GM19463 (cell line): ENCODE results near the gene ANXA2.
"Not testable (repeated sequence)": the region's sequence is repeated elsewhere in the genome, so short reads cannot be mapped to it uniquely, and the experiment has no call there.

ENCODE experiments used
- ATAC-seq: cut with Tn5 transposase; IDR thresholded peaks from one replicate; pipeline ENCODE4 v1.9.1; 2021; ENCODE audit warnings: mild to moderate bottlenecking, moderate library complexity; ENCODE audit not compliant: unreplicated experiment

Gene ANXA2

DNA sequence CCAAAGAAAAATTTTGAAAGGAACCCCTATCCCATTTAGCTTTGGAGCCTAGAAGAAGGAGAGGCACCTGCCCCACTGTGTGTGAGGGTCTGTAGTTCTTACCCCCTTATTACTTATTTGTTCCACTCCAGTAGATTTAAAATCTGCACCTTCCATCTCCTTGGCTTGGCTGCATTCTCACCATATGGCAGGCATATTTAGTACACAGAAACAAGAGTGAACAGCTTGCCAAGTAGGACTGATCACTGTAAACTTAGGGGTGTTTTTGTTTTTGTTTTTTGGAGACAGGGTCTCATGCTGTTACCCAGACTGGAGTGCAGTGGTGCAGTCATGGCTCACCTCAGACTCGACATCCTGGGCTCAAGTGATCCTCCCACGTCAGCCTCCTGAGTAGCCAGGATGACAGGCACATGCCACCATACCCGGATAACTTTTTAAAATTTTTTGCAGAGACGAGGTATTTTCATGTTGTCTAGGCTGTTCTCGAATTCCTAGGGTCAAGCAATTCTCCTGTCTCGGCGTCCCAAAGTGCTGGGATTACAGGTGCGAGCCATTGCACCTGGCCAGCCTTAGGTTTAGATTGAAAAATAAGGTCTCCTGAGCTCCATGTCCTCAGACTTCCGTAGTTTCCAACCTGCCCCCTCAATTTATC is 14.1 kb upstream of the ANXA2 start:
- ATAC-seq, result no peak

DNA sequence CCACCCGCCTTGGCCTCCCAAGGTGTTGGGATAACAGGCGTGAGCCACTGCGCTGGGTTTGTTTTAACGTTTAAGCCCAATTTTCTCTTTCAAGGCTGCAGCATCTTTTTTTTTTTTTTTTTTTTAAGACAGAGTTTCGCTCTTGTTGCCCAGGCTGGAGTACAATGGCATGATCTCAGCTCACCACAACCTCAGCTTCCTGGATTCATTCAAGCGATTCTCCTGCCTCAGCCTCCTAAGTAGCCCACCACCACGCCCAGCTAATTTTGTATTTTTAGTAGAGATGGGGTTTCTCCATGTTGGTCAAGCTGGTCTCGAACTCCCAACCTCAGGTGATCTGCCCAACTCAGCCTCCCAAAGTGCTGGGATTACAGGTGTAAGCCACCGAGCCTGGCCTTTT is 12.6 kb upstream of the ANXA2 start:
- not testable (repeated sequence) for ATAC-seq

DNA sequence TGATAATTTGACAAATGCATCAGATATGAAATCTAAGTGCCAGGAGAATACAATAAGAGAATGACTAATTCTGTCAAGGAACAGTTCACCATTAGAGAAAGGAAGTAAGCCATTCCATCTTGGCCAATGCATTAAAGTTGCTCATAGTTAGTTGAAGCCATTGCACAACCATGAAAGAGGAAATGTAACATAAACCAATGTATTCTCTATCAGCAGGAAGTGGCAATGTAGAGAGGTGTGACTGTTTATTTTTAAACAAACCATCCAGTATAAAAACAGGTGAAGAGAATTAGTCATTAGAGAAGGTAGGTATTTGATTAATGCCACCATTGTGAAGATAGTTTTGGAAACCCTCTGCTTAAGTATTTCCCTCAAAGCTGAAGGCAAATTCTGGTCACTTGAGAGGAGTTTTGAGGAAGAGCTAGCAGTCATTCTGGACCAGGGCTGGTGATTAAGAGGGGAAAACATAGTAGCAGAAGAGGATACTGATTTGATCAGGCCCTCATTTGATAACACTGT is 10.7 kb upstream of the ANXA2 start:
- ATAC-seq, result no peak

DNA sequence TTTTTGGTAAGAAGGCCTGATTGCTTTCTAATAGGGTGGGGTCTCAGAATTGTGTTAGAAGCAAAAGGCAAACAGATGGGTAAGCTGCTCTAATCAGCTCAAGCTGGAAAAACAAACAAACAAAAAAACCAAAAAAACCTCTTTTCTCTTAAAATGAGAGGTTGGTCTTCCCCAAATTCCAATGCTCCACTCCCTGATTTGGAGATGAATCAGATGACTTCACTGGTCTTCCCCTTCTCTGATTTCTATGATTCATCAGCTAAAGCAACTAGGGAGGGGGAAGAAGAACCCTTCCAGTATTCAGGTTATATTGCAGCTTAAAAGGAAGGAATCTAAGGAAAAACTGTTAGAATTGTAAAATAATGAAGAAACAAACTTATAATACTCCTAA is 9.6 kb upstream of the ANXA2 start:
- no peak for ATAC-seq

DNA sequence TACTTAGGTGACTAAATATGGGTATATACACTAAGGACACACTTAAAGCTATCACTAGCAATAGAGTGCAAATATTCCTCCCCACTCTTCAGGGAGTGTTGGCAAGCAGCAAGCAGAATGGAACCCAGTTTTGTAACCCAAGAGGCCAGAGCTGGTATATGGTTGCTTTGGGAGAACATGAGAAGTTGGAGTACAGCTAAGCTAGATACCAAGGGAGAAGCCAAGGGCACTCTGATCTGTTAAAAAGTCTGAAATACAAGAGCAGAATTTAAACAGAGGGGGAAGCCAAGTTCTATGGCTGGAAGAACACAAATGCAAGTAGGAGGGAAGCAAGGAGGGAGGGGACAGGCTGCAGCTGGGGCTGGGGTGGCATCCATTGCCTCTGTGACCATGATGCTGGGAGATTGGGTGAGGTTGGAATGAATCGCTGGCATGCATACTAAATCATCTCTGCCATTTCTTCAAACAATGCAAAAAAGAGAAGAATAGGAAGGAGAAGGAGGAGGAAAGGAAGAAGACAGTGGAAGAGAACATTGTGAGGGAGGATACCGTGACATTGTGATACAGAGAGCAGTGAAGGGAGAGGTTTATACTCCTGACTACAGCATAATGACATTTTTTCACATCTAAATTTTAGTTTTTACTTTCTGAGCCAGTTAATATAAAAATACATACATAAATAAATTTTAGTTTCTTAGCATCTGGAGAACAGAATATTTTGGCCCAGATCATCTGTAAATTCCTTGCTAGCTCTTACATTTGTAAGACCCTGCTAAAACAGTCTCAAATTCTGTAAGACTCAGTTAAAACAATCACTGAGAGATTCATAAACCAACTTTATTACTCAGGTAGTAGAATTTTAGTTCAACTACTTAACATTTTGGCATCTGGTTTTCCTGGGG is 9.0 kb upstream of the ANXA2 start:
- ATAC-seq, result no peak

DNA sequence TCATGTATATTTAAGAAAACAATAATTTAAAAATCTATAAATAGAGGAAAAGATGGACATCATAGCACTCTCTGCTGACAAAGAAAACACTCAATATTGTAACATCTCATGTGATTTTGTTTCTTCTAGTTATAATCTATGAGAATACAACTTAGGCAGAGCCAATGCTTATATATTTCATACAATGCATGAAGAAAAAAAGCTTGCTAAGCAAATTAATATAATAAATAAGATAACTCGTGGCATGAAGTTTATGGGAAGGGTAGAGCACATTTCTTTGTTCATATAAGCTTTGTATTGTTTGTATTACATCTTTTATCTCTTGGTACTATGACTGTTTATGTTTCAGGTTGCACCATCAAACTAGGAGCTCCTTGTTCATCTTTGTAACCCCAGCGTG is 7.6 kb upstream of the ANXA2 start:
- no peak for ATAC-seq

DNA sequence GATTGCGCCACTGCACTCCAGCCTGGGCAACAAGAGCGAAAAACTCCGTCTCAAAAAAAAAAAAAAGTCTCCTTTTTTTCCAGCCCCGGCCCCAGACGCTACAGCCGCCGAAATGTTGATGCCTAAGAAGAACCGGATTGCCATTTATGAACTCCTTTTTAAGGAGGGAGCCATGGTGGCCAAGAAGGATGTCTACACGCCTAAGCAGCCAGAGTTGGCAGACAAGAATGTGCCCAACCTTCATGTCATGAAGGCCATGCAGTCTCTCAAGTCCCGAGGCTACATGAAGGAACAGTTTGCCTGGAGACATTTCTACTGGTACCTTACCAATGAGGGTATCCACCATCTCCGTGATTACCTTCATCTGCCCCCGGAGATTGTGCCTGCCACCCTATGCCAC is 6.6 kb upstream of the ANXA2 start:
- not testable (repeated sequence) for ATAC-seq

DNA sequence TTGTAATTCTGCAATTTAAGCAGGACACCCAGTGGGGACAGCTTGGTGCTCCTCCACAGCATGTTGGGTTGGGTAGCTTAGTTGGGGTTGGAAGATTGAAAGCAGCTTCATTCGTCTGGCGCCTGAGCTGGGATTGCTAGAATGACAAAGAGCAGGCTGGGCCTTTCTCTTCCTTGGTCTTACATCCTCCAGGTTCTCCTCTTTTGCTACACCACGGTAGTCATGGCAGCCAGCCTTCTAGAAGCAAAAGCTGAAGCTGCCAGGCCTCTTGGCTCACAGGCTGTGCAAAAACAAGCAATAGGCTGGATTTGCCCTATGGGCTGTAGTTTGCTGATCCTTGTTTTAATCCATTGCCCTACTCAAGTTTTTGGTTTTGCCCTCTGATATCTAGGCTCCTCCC is 3.2 kb upstream of the ANXA2 start:
- no peak for ATAC-seq

DNA sequence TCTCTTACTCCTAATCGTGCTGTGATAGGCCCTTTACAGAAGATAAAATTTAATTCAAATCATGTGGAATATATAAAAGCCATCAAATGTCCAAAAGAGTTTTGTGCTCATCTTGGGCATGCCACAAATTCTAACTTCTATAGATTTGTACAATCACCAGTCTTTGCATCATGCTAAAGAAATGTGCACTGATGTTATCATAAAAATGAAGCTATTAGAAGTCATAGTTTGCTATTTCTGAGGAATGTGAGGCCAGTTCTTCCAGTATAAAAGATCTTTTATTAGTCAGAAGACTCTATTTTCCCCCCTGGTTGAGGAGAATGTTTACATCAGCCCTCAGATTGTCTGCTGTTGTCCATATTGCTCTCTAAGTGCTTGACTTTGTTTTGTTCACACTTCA is 2.1 kb upstream of the ANXA2 start:
- ATAC-seq, result no peak

DNA sequence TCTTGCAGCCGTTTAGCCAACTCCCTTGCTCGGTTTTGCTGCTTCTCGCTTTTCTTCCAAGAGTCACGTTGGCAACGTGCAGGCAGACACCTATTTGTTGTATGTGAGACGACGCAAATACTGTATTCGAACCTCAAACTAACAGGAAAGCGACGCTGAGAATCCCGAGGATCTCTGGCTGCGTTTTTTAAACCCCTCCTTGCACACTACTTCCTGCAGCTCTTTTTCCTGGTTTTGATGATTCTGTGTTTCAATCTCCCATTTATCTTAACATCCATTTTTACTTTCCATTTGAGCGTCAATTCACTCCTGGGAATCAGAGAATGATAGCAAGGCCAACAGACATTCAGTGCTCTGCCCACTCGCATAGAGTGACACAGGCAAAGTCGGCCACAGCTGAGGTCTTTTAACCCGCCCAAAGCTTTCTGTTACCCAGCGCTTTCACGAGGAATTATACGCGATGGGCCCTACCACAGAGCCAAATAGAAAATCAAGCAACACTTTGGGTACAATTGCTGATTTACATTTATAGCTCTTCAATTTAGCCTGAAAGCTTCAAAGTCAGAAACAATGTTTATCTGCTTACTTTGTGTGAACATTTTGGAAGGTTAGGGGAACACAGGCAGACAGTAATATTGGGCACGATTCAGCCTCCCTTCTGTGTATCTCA is 1.6 kb upstream of the ANXA2 start:
- ATAC-seq, result no peak

DNA sequence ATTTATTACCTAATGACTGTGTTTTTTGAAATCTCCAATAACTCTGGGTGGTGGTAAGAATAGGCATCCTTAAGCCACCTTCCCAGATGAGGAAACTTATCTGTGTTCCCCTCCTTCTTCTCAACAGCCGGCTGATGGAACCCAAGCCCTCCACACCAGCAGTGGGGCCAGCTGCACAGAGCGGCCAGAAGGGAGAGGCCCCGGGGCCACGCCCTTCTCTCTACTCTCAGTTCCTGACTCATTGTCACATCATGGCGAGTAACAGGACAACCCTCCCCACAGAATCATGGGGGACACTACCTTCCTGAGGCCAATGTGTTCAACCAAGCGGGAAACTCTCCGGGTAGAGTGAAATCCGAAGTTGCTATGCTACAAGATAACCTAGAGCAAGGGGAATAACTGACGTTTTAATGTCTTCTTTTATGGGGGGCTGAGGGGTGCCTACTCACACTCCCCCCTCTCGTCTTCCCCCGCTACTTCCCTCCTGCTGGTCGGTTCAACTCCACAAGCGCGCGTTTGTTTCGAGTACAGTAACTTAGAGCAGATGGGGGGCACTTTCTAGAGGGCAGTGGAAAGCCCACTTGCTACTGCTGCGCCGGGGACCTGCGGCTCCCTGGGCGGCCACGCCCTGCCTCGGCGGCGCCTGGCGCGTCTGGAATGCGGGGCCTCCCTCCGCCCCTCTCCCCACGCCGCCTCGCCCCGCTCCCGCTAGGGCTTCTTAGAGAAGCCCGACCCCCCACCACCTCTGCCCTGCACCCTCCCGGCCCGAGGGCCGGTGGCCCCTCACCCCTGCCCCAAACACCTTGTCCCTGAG is 621 bp downstream of the ANXA2 start:
- ATAC-seq, result peak; percentile 70

DNA sequence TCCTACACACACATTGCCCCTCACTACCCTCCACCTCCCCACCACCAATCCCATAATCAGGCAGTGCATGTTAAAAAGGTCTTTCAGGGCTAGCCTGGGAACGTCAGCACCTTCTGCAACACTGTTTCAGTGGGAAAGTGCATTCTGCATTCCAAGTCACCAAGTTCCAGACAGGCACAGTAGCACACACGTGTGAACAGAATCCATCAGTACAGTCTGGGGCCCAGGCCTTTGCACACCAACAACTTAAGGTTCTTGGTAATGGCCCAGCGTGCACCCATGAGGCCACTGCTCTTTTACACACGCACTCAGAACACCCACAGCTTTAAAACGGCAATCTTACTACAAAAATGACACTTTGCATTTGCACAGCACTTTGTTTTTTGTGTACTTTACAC is 1.2 kb downstream of the ANXA2 start:
- no peak for ATAC-seq

DNA sequence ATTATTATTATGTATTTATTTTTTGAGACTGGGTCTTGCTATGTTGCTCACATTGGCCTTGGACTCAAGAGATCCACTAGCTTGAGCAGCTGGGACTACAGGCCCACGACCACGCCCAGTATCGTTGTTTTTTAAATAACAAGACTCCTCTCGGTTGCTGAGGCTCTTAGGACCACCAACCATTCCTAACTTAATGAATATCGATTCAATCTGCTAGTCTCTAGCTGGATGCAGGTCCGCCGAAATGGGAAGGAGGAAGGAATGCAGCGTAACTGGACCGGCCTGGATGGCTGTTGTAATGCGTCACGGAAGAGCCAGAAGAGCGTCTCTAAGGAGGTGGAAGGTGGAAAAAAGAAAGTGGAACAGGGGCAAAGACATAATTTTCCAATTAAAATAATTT is 1.7 kb downstream of the ANXA2 start:
- no peak for ATAC-seq

DNA sequence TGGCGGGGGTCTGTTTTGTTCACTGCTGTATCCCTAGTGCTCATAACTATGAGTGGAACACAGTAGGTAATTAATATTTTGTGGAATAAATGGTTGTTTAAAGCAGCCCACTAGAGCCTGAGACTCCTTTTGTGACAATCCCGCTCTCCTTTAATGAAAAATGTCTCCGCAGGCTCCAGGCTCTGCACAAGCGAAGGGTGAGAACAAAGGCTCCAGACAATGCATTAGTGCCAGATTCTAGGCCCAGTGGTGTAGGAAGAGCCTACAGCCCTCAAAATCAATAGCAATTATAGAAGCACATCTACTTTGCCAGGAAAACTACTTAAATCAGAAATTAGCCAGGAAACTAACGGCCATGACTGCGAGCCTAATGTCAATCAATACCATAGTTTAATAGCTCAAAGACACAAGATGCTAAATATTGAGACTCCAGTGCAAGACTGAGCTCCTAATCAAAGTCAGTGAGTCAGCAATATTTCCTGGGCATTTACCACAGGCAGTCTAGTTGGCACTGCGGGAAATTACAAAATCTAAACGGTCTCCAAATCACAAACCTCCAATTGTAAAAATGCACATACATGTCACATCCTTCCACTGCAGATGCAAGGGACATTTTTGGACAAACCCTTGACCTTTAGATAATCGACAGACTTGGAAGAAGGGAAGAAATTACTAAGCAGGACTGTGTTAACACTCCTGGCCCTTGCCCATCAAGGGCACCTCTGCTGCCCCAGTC is 2.3 kb downstream of the ANXA2 start:
- ATAC-seq, result no peak

DNA sequence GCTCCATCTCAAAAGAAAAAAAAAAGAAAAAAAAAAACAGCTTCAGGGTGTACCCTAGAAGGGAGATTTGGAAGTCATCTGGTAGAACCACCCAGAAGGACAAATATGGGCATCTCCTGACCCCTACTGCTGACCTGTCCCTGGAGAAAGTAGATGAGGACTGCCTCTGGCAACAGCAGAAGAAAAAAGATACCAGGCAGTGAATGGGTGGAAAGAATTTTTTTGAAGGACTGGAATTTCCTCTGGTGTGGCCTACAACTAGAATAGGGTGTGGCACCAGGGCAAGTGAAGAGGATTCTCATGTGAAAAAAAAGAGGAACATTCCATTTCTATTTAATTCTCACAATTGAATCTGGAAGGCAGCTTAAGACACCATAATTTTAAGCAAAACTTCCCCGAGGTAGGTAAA is 3.1 kb downstream of the ANXA2 start:
- ATAC-seq, result no peak

DNA sequence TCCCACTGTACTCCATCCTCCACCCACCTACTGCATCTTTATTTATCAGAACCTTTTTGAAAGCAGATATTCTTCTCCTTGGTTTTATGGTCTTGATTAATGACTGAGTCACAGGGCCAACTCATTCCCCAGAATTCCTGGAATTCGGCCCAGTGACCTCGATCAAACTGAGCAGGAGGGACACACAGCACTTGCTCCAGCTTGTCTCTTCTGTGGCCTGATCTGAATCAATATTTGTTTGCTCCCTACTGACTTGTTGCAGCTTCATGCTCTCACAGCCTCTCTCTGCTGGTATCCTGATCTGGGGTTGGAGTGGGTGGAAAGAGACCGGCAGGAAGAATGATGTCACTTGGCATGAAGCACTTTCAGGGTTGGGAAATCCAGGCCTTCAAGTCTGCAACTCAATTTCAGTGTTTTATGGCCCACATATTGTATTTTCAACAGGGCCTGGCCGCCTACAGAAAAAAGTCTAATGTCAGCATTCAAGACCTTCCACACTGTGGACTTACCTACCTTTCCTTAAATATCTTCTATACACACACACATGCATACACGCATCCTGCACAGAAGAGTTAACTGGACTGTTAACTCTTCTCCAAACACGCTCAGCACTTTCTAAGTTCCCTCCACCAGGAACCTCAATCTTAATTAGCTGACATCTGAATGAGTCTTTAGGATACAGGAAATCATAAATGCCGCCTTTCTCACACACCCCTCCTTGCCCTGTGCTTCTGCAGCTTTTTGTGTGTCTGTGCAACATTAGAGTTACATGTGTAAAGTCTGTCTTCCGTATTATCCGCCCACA is 4.6 kb downstream of the ANXA2 start:
- ATAC-seq, result no peak

DNA sequence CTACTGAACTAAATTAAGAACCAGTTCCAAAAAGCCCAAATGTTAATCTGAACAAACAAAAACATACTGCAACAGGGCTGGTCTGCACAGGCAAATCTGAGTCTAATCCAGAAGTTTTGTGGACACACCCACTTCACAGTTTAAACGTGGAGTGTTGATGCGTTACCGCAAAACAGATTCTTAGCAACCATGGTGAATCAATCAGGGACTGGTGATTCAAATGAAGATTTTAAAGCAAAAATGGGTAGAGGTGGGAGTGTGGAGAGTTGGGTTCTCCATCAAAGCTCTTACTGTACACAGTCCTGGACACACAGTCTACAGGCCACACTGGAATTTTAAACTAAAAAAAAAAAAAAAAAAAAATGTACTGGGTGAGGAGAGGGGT is 5.2 kb downstream of the ANXA2 start:
- ATAC-seq, result no peak

DNA sequence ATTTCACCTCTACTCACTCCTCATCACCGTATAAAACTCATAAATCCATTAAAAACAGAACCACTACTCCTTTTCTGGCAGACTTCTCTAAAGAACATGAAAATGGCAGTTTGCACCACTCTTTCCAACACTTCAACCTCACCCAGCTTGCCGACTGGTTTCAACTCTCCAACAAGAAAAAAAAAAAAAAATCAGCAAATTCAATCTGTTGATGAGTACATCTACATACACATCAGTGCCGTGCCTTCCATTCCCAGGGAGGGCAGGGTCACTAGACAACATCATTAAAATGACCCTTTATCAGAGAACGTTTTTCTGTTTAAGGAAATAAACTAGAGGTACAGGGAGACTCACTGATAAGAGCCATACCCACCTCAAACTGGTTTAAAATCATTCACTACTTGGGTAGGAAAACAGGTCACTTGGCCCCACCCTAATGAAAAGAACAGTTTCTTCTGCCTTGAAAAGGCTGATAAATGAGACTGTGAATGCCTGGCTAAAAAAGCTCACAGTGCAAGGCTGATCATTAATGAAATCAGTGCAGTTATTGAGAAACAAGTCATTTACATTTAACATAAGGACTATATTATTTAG is 6.0 kb downstream of the ANXA2 start:
- ATAC-seq, result no peak

DNA sequence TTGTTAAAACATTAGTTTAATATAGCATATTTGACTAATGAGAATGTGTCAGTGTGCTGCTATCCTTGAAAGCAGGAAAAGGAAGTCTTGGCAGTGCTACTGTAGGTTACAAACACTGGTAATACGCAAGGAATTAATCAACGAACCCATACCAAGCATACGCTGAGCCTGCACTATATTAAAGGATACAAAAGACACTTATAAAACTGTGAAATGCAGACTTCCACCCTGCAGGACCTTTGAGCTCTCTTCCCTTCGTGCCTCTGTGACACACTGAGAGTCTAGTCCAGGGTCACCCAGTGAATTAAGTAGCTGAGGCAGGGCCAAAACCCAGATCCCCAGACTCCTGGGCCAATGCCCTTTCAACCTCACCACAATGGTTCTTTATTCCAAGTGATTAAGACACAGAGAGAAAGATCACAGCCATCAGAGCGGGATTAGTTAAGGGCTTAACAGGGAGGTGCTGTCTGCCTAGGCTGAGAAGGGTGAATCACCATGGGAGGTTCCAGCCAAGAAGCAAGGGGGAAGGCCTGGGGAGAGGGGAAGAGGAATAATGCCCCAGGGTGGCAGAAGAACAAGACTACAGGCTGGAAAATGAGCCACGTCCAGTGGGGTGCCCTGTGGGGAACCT is 6.8 kb downstream of the ANXA2 start:
- no peak for ATAC-seq
